KMS-11 (cell line): ENCODE measurements around the gene MDH2.
"Not testable (repeated sequence)": the region's sequence is repeated elsewhere in the genome, so short reads cannot be mapped to it uniquely, and the experiment has no call there.

Source experiments
- H2AFZ ChIP-seq: fragments of 200-600 bp; sonication (generic); 2 replicates; pipeline ENCODE4 v1.6.1; 2016; ENCODE audit warnings: antibody characterized with exemption, mixed run types, low read depth
- H3K27ac ChIP-seq: fragments of 200-600 bp; sonication (generic); 2 replicates; pipeline ENCODE4 v1.6.1; 2016; ENCODE audit warnings: mild to moderate bottlenecking, mixed run types
- H3K27me3 ChIP-seq: fragments of 200-600 bp; sonication (generic); 2 replicates; pipeline ENCODE4 v1.6.1; 2017; ENCODE audit warnings: mild to moderate bottlenecking, low read depth, mixed run types, moderate library complexity; ENCODE audit not compliant: insufficient read depth
- H3K36me3 ChIP-seq: fragments of 200-600 bp; sonication (generic); 2 replicates; pipeline ENCODE4 v1.6.1; 2017; ENCODE audit warnings: mild to moderate bottlenecking, mixed run types; ENCODE audit not compliant: insufficient read depth
- H3K4me1 ChIP-seq: fragments of 200-600 bp; sonication (generic); 2 replicates; pipeline ENCODE4 v1.6.1; 2016; ENCODE audit warnings: mild to moderate bottlenecking, low read depth, mixed run types; ENCODE audit not compliant: poor library complexity, severe bottlenecking
- H3K4me2 ChIP-seq: fragments of 200-600 bp; sonication (generic); 2 replicates; pipeline ENCODE4 v1.7.0; 2016; ENCODE audit warnings: mild to moderate bottlenecking, mixed run types
- H3K4me3 ChIP-seq: fragments of 200-600 bp; sonication (generic); IDR thresholded peaks from 2 replicates; pipeline ENCODE4 v1.6.1; 2017; ENCODE audit warnings: low read depth, low read length, mixed read lengths; ENCODE audit not compliant: insufficient read depth
- H3K79me2 ChIP-seq: fragments of 200-600 bp; sonication (generic); 2 replicates; pipeline ENCODE4 v1.6.1; 2016; ENCODE audit warnings: low read depth, mixed run types; ENCODE audit not compliant: insufficient read depth
- H3K9ac ChIP-seq: fragments of 200-600 bp; sonication (generic); 2 replicates; pipeline ENCODE4 v1.6.1; 2016; ENCODE audit warnings: mild to moderate bottlenecking, mixed run types
- H4K20me1 ChIP-seq: fragments of 200-600 bp; sonication (generic); 2 replicates; pipeline ENCODE4 v1.6.1; 2016; ENCODE audit warnings: mild to moderate bottlenecking, mixed run types; ENCODE audit not compliant: insufficient read depth
- CTCF ChIP-seq: fragments of 200-600 bp; sonication (generic); conservative IDR thresholded peaks from 2 replicates; pipeline ENCODE4 v1.6.1; 2017; ENCODE audit warnings: low read depth, mild to moderate bottlenecking, antibody characterized with exemption, low read length, moderate library complexity, mixed read lengths

Gene MDH2

GRCh38 chr7:76023002-76023401 is 24.9 kb upstream of the MDH2 start:
- H3K27ac ChIP-seq, result no peak overlapping the region
- H2AFZ ChIP-seq, result no peak overlapping the region
- peaks cover 21% of the 10 kb centered on the region for H3K4me1 ChIP-seq
- no peaks in the 10 kb centered on the region for H3K36me3 ChIP-seq
- TF ChIP-seq CTCF, result no peak
- H3K9ac ChIP-seq, result no peak overlapping the region
- H3K4me2 ChIP-seq, result no peak overlapping the region
- H3K79me2 ChIP-seq, result no peaks in the 10 kb centered on the region
- H3K27me3 ChIP-seq, result no peaks in the 10 kb centered on the region
- H3K4me3 ChIP-seq, result no peak overlapping the region
- no peaks in the 10 kb centered on the region for H4K20me1 ChIP-seq

GRCh38 chr7:76029682-76030081 is 18.2 kb upstream of the MDH2 start:
- not testable (repeated sequence) for H3K79me2 ChIP-seq, H3K4me3 ChIP-seq, H3K27ac ChIP-seq

GRCh38 chr7:76031964-76032363 is 15.9 kb upstream of the MDH2 start:
- no peaks in the 10 kb centered on the region for H3K27me3 ChIP-seq
- no peak overlapping the region for H3K27ac ChIP-seq
- no peak overlapping the region for H2AFZ ChIP-seq
- no peak overlapping the region for H3K4me2 ChIP-seq
- no peaks in the 10 kb centered on the region for H3K4me1 ChIP-seq
- H3K4me3 ChIP-seq, result no peak overlapping the region
- no peaks in the 10 kb centered on the region for H3K36me3 ChIP-seq
- H4K20me1 ChIP-seq, result no peaks in the 10 kb centered on the region
- no peak overlapping the region for H3K9ac ChIP-seq
- no peak for TF ChIP-seq CTCF
- H3K79me2 ChIP-seq, result no peaks in the 10 kb centered on the region

More at GRCh38 chr7:76029682-76030081, 18.2 kb upstream of the MDH2 start:
- H3K4me2 ChIP-seq, H4K20me1 ChIP-seq, H3K9ac ChIP-seq, H3K4me1 ChIP-seq, H3K36me3 ChIP-seq, H3K27me3 ChIP-seq, H2AFZ ChIP-seq: not testable (repeated sequence)

- Histone ChIP-seq H3K9ac (no peak overlapping the region), H3K27ac (no peak overlapping the region), H4K20me1 (no peaks in the 10 kb centered on the region), H3K4me2 (no peak overlapping the region), H3K27me3 (no peaks in the 10 kb centered on the region), H3K4me1 (no peaks in the 10 kb centered on the region), H3K79me2 (no peaks in the 10 kb centered on the region), H3K36me3 (no peaks in the 10 kb centered on the region), H3K4me3 (no peak overlapping the region), H2AFZ (no peak overlapping the region)
- no peak for TF ChIP-seq CTCF
Observed at GRCh38 chr7:76037310-76037709, 10.6 kb upstream of the MDH2 start.

- peaks cover 6% of the 10 kb centered on the region; the same call in 1 of the 2 replicates for H3K79me2 ChIP-seq
- no peak overlapping the region for H3K4me2 ChIP-seq
- H3K4me1 ChIP-seq, result no peaks in the 10 kb centered on the region
- no peak for TF ChIP-seq CTCF
- H2AFZ ChIP-seq, result no peak overlapping the region
- no peak overlapping the region for H3K9ac ChIP-seq
- no peaks in the 10 kb centered on the region for H3K27me3 ChIP-seq
- no peaks in the 10 kb centered on the region for H3K36me3 ChIP-seq
- H3K27ac ChIP-seq, result no peak overlapping the region
- H4K20me1 ChIP-seq, result no peaks in the 10 kb centered on the region
- no peak overlapping the region for H3K4me3 ChIP-seq
Observed at GRCh38 chr7:76040126-76040525, 7.8 kb upstream of the MDH2 start.
